Loucy (cell line): ENCODE results near the gene LMNTD2.

ENCODE experiments used
- H2AFZ ChIP-seq: fragments of 200-600 bp; sonication (generic); 2 replicates; pipeline ENCODE4 v1.6.0; 2016; ENCODE audit warnings: antibody characterized with exemption, mild to moderate bottlenecking, low read length, moderate library complexity
- H3F3A ChIP-seq: fragments of 200-600 bp; 2 replicates; pipeline ENCODE4 v1.6.0; 2016; ENCODE audit warnings: antibody characterized with exemption, low read depth, mild to moderate bottlenecking
- H3K27me3 ChIP-seq: fragments of 200-600 bp; sonication (generic); 2 replicates; pipeline ENCODE4 v1.6.1; 2014; ENCODE audit warnings: low read length, mild to moderate bottlenecking; ENCODE audit not compliant: insufficient read depth, poor library complexity, severe bottlenecking
- H3K36me3 ChIP-seq: fragments of 200-600 bp; sonication (generic); 2 replicates; pipeline ENCODE4 v1.6.1; 2016; ENCODE audit warnings: low read length; ENCODE audit not compliant: insufficient read depth
- H3K4me1 ChIP-seq: fragments of 200-600 bp; sonication (generic); 2 replicates; pipeline ENCODE4 v1.5.1; 2014; ENCODE audit warnings: low read length, mild to moderate bottlenecking; ENCODE audit not compliant: insufficient read depth, poor library complexity, severe bottlenecking
- H3K4me2 ChIP-seq: fragments of 200-600 bp; sonication (generic); 2 replicates; pipeline ENCODE4 v1.6.0; 2014; ENCODE audit warnings: antibody characterized with exemption, low read length, low read depth, mild to moderate bottlenecking; ENCODE audit not compliant: poor library complexity, severe bottlenecking
- H3K4me3 ChIP-seq: fragments of 200-600 bp; sonication (generic); 2 replicates; pipeline ENCODE4 v1.5.1; 2014; ENCODE audit warnings: low read length, mild to moderate bottlenecking, mixed read lengths; ENCODE audit not compliant: poor library complexity, severe bottlenecking
- H3K79me2 ChIP-seq: fragments of 200-600 bp; sonication (generic); 2 replicates; pipeline ENCODE4 v1.6.1; 2014; ENCODE audit warnings: low read length; ENCODE audit not compliant: insufficient read depth
- H3K9ac ChIP-seq: fragments of 200-600 bp; sonication (generic); 2 replicates; pipeline ENCODE4 v1.6.0; 2014; ENCODE audit warnings: mild to moderate bottlenecking, low read depth, low read length, moderate library complexity; ENCODE audit not compliant: poor library complexity, severe bottlenecking
- H3K9me2 ChIP-seq: fragments of 200-600 bp; sonication (generic); replicated peaks from 2 replicates; pipeline ENCODE4 v1.6.1; 2016; ENCODE audit warnings: low read depth, low read length, mixed read lengths
- H3K9me3 ChIP-seq: fragments of 200-600 bp; sonication (generic); 2 replicates; pipeline ENCODE4 v1.6.1; 2014; ENCODE audit warnings: mild to moderate bottlenecking, antibody characterized with exemption, low read length, low read depth; ENCODE audit not compliant: insufficient read depth
- H4K20me1 ChIP-seq: fragments of 200-600 bp; sonication (generic); 2 replicates; pipeline ENCODE4 v1.6.0; 2014; ENCODE audit warnings: antibody characterized with exemption, low read length, mild to moderate bottlenecking; ENCODE audit not compliant: insufficient read depth, poor library complexity, severe bottlenecking
- CTCF ChIP-seq: fragments of 200-600 bp; sonication (generic); conservative IDR thresholded peaks from 2 replicates; pipeline ENCODE4 v1.5.1; 2014; ENCODE audit warnings: mild to moderate bottlenecking, antibody characterized with exemption, low read length
- EZH2phosphoT487 ChIP-seq: fragments of 200-600 bp; IDR thresholded peaks from 2 replicates; pipeline ENCODE4 v1.6.1; 2018; ENCODE audit warnings: antibody characterized with exemption, mild to moderate bottlenecking, moderate library complexity, borderline replicate concordance

The LMNTD2 gene

GRCh38 chr11:598005-598680 is 37.6 kb upstream of the LMNTD2 start:
- Histone ChIP-seq H2AFZ (no peak overlapping the region), H4K20me1 (no peaks in the 10 kb centered on the region), H3K27me3 (no peaks in the 10 kb centered on the region), H3K9me3 (no peaks in the 10 kb centered on the region), H3K9me2 (no peaks in the 10 kb centered on the region), H3K4me3 (no peak overlapping the region), H3K36me3 (peaks cover 90% of the 10 kb centered on the region; the same call in 1 of the 2 replicates), H3K79me2 (no peaks in the 10 kb centered on the region), H3K9ac (no peak overlapping the region), H3K4me1 (no peaks in the 10 kb centered on the region), H3F3A (no peaks in the 10 kb centered on the region), H3K4me2 (no peak overlapping the region)
- no peak for TF ChIP-seq EZH2phosphoT487
- TF ChIP-seq CTCF = no peak

- no peaks in the 10 kb centered on the region for H3K4me1 ChIP-seq
- no peaks in the 10 kb centered on the region for H3F3A ChIP-seq
- no peak overlapping the region for H3K9ac ChIP-seq
- no peaks in the 10 kb centered on the region for H3K79me2 ChIP-seq
- no peaks in the 10 kb centered on the region for H4K20me1 ChIP-seq
- peaks cover 90% of the 10 kb centered on the region; the same call in 1 of the 2 replicates for H3K36me3 ChIP-seq
- no peak overlapping the region for H3K4me2 ChIP-seq
- TF ChIP-seq CTCF = peak; percentile 45
- TF ChIP-seq EZH2phosphoT487 = no peak
- H2AFZ ChIP-seq = no peak overlapping the region
- no peaks in the 10 kb centered on the region for H3K9me3 ChIP-seq
- H3K9me2 ChIP-seq = no peaks in the 10 kb centered on the region
- H3K27me3 ChIP-seq = no peaks in the 10 kb centered on the region
- no peak overlapping the region for H3K4me3 ChIP-seq
These were observed 36.7 kb upstream of the LMNTD2 start for GRCh38 chr11:597166-597725.

GRCh38 chr11:596374-596773 is 35.8 kb upstream of the LMNTD2 start:
- no peaks in the 10 kb centered on the region for H3K4me1 ChIP-seq
- H4K20me1 ChIP-seq = no peaks in the 10 kb centered on the region
- no peaks in the 10 kb centered on the region for H3F3A ChIP-seq
- no peaks in the 10 kb centered on the region for H3K79me2 ChIP-seq
- H3K9ac ChIP-seq = no peak overlapping the region
- no peak overlapping the region for H2AFZ ChIP-seq
- TF ChIP-seq EZH2phosphoT487 = no peak
- no peak overlapping the region for H3K4me3 ChIP-seq
- peaks cover 87% of the 10 kb centered on the region; the same call in 1 of the 2 replicates for H3K36me3 ChIP-seq
- no peaks in the 10 kb centered on the region for H3K27me3 ChIP-seq
- H3K4me2 ChIP-seq = no peak overlapping the region
- H3K9me2 ChIP-seq = no peaks in the 10 kb centered on the region
- H3K9me3 ChIP-seq = no peaks in the 10 kb centered on the region

- no peaks in the 10 kb centered on the region for H3K9me2 ChIP-seq
- no peak overlapping the region for H3K4me3 ChIP-seq
- no peaks in the 10 kb centered on the region for H3F3A ChIP-seq
- H3K36me3 ChIP-seq = peaks cover 92% of the 10 kb centered on the region; the same call in 1 of the 2 replicates
- peaks cover 7% of the 10 kb centered on the region for H4K20me1 ChIP-seq
- H3K9me3 ChIP-seq = no peaks in the 10 kb centered on the region
- TF ChIP-seq EZH2phosphoT487 (no peak), CTCF (no peak)
- no peak overlapping the region for H2AFZ ChIP-seq
- H3K4me1 ChIP-seq = no peaks in the 10 kb centered on the region
- H3K79me2 ChIP-seq = peaks cover under 1% of the 10 kb centered on the region; the same call in 1 of the 2 replicates
- H3K9ac ChIP-seq = no peak overlapping the region
- H3K4me2 ChIP-seq = no peak overlapping the region
- H3K27me3 ChIP-seq = no peaks in the 10 kb centered on the region
These were observed 34.9 kb upstream of the LMNTD2 start for GRCh38 chr11:595400-595799.
